ENCODE measurements around the gene EFNB3. TPM values are rescaled to one million over a fixed set of nuclear protein-coding genes. Genes with fewer than 3 reads are reported as not detected.

The EFNB3 gene
- total RNA-seq = not detected

GRCh38 chr17:7704601-7705268 is at the start of gene EFNB3:
EFNB3 (plus strand) TSS chr17:7705202; CDS start chr17:7705599, 397 bp downstream.

GRCh38 chr17:7687072-7687907 is 17.7 kb upstream of the EFNB3 start, which contains the start of gene TP53:
TP53 (minus strand) TSS chr17:7687490; CDS start chr17:7676594, 10,896 bp downstream.

GRCh38 chr17:7687908-7688807 is 16.8 kb upstream of the EFNB3 start, which contains the start of gene WRAP53:
WRAP53 (plus strand) TSS chr17:7688477; CDS start chr17:7688649, 172 bp downstream.

GRCh38 chr17:7716901-7717755 is 12.1 kb downstream of the EFNB3 start, which contains the start of gene DNAH2:
DNAH2 (plus strand) TSS chr17:7717744; CDS start chr17:7719735, 1,991 bp downstream.

Other genes with a start within 250 kb of the EFNB3 start
- 10 to 100 TPM; 29.0 to 29.5 TPM for gene ZBTB4, start 225.6 kb upstream of the EFNB3 start, total RNA-seq
- not detected for gene SLC35G6, start 223.8 kb upstream of the EFNB3 start, total RNA-seq
- 100 to 1,000 TPM; 174 to 175 TPM for gene POLR2A, start 220.8 kb upstream of the EFNB3 start, total RNA-seq
- 100 to 1,000 TPM; 100 to 103 TPM for gene TNFSF12, start 156.1 kb upstream of the EFNB3 start, total RNA-seq
- 1 to 10 TPM; 7.2 to 7.4 TPM for gene TNFSF13, start 146.5 kb upstream of the EFNB3 start, total RNA-seq
- 10 to 100 TPM; 37.6 to 42.1 TPM for gene SENP3, start 143.3 kb upstream of the EFNB3 start, total RNA-seq
- gene CD68, start 125.6 kb upstream of the EFNB3 start, total RNA-seq = 10 to 100 TPM in 1 of 2 experiments, 1 to 10 TPM in 1; 9.8 to 10.3 TPM
- 10 to 100 TPM; 52.8 to 56.0 TPM for gene MPDU1, start 121.3 kb upstream of the EFNB3 start, total RNA-seq
- under 1 TPM; 0.17 to 0.38 TPM for gene SOX15, start 115.1 kb upstream of the EFNB3 start, total RNA-seq
- 10 to 100 TPM; 29.3 to 32.6 TPM for gene FXR2, start 90.3 kb upstream of the EFNB3 start, total RNA-seq
- gene SAT2, start 77.4 kb upstream of the EFNB3 start, total RNA-seq = 10 to 100 TPM; 32.7 to 38.7 TPM
- not detected for gene SHBG, start 75.1 kb upstream of the EFNB3 start, total RNA-seq
- gene ATP1B2, start 54.3 kb upstream of the EFNB3 start, total RNA-seq = under 1 TPM; 0.17 to 0.18 TPM
- 100 to 1,000 TPM; 147 to 148 TPM for gene TP53, start 17.7 kb upstream of the EFNB3 start, total RNA-seq
- 10 to 100 TPM; 12.5 to 13.4 TPM for gene WRAP53, start 16.7 kb upstream of the EFNB3 start, total RNA-seq
- gene DNAH2, start 12.5 kb downstream of the EFNB3 start, total RNA-seq = not detected
- 10 to 100 TPM; 20.5 to 21.6 TPM for gene KDM6B, start 129.0 kb downstream of the EFNB3 start, total RNA-seq
- gene TMEM88, start 149.9 kb downstream of the EFNB3 start, total RNA-seq = 1 to 10 TPM in 1 of 2 experiments, under 1 TPM in 1; 0.82 to 1.4 TPM
- 10 to 100 TPM; 54.3 to 54.5 TPM for gene NAA38, start 152.4 kb downstream of the EFNB3 start, total RNA-seq
- gene CYB5D1, start 152.8 kb downstream of the EFNB3 start, total RNA-seq = 1 to 10 TPM; 6.7 to 7.4 TPM
- gene CHD3, start 183.6 kb downstream of the EFNB3 start, total RNA-seq = 100 to 1,000 TPM; 182 to 203 TPM
- 1 to 10 TPM; 5.6 to 7.0 TPM for gene RNF227, start 211.1 kb downstream of the EFNB3 start, total RNA-seq
- 10 to 100 TPM; 11.0 to 11.4 TPM for gene KCNAB3, start 224.7 kb downstream of the EFNB3 start, total RNA-seq
- gene TRAPPC1, start 226.7 kb downstream of the EFNB3 start, total RNA-seq = 100 to 1,000 TPM; 215 to 242 TPM
- gene CNTROB, start 227.0 kb downstream of the EFNB3 start, total RNA-seq = 10 to 100 TPM; 54.9 to 55.2 TPM